Esophagus muscularis mucosa (tissue), 4 donors: Measurements from ENCODE around the gene DUT.

Experiments
- EP300 ChIP-seq: sonication (generic); formaldehyde crosslinking; IDR thresholded peaks from one replicate; pipeline ENCODE4 v1.6.1; 2017; ENCODE audit warnings: antibody characterized with exemption
- POLR2A ChIP-seq: fragments of 450-650 bp; IDR thresholded peaks from one replicate; pipeline ENCODE4 v1.6.1; 2017; ENCODE audit warnings: antibody characterized with exemption, moderate library complexity, mild to moderate bottlenecking, low read depth
- POLR2AphosphoS5 ChIP-seq, 2 donors: sonication (generic); formaldehyde crosslinking; IDR thresholded peaks; one replicate each; pipeline ENCODE4 v1.6.1; 2017; ENCODE audit warnings: antibody characterized with exemption in 2 of 2
- TF ChIP-seq, protein P1 (sequence below), 3 experiments: fragments of 200-600 bp in 2 of 3; fragments of 450-650 bp in 1 of 3; sonication (generic) in 2 of 3; IDR thresholded peaks; one replicate each; pipeline ENCODE4 v1.5.1; 2017 to 2019; ENCODE audit warnings: antibody characterized with exemption in 3 of 3, mild to moderate bottlenecking in 2 of 3, moderate library complexity in 1 of 3

DNA sequence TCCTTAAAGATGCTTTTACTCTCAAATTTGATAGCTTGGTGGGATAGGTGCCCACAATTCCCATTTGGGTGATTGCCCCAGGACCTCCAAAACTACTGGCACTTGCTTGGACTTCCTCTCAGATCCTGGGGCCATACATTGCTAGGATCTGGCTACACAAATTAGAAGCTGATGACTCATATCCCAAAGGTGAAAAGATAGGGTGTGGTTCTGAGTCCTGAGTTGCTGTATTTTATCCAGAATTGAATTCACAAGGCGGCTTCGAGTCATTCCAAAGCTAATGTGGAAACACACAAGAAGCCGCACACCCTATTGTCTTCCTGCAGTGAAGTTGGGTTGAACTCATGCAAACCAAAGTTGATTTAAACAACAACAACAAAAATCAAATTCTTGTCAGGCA is 53.4 kb downstream of the DUT start:
- TF ChIP-seq, protein P1, sequence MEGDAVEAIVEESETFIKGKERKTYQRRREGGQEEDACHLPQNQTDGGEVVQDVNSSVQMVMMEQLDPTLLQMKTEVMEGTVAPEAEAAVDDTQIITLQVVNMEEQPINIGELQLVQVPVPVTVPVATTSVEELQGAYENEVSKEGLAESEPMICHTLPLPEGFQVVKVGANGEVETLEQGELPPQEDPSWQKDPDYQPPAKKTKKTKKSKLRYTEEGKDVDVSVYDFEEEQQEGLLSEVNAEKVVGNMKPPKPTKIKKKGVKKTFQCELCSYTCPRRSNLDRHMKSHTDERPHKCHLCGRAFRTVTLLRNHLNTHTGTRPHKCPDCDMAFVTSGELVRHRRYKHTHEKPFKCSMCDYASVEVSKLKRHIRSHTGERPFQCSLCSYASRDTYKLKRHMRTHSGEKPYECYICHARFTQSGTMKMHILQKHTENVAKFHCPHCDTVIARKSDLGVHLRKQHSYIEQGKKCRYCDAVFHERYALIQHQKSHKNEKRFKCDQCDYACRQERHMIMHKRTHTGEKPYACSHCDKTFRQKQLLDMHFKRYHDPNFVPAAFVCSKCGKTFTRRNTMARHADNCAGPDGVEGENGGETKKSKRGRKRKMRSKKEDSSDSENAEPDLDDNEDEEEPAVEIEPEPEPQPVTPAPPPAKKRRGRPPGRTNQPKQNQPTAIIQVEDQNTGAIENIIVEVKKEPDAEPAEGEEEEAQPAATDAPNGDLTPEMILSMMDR (IDR thresholded peaks at IDR 0.05): no peak
- TF ChIP-seq POLR2A: no peak
- TF ChIP-seq EP300: no peak
- no peak for TF ChIP-seq POLR2AphosphoS5 (IDR thresholded peaks at IDR 0.05)
